SK-N-SH (cell line): Measurements from ENCODE around the gene ITIH1.

ENCODE experiments used
- CTCF ChIP-seq: fragments of 200-600 bp; sonication (generic); IDR thresholded peaks from 2 replicates; pipeline ENCODE4 v1.6.1; 2017; ENCODE audit warnings: antibody characterized with exemption, mild to moderate bottlenecking, moderate library complexity
- EP300 ChIP-seq, 2 experiments: IDR thresholded peaks; 2 replicates each; pipeline versions ENCODE4 v1.4.0 to v1.6.1; 2012; ENCODE audit warnings: borderline replicate concordance in 1 of 2, low read depth in 1 of 2, low read length in 1 of 2
- FOXM1 ChIP-seq: IDR thresholded peaks from 2 replicates; pipeline ENCODE4 v1.4.0; 2012; ENCODE audit warnings: low read depth, mild to moderate bottlenecking
- GABPA ChIP-seq: IDR thresholded peaks from 2 replicates; pipeline ENCODE4 v1.4.0; 2012; ENCODE audit warnings: low read depth, mild to moderate bottlenecking
- MEF2A ChIP-seq: IDR thresholded peaks from 2 replicates; pipeline ENCODE4 v1.4.0; 2012; ENCODE audit warnings: low read depth, borderline replicate concordance
- PBX3 ChIP-seq: IDR thresholded peaks from 2 replicates; pipeline ENCODE4; 2012
- POLR2AphosphoS5 ChIP-seq: IDR thresholded peaks from 2 replicates; pipeline ENCODE4 v1.6.1; 2012; ENCODE audit warnings: low read depth, low read length
- RAD21 ChIP-seq: IDR thresholded peaks from 2 replicates; pipeline ENCODE4 v1.6.1; 2012; ENCODE audit warnings: mild to moderate bottlenecking, low read length
- TF ChIP-seq, protein P1 (sequence below): IDR thresholded peaks from 2 replicates; pipeline ENCODE4 v1.4.0; 2012; ENCODE audit warnings: low read depth

- TF ChIP-seq MEF2A (no peak), EP300 (IDR thresholded peaks at IDR 0.05; ENCODE audit: borderline replicate concordance in 1 of 2, low read depth in 1 of 2, low read length in 1 of 2) (no peak), PBX3 (no peak), POLR2AphosphoS5 (no peak), GABPA (no peak), RAD21 (no peak), CTCF (no peak), FOXM1 (no peak)
- TF ChIP-seq, protein P1, sequence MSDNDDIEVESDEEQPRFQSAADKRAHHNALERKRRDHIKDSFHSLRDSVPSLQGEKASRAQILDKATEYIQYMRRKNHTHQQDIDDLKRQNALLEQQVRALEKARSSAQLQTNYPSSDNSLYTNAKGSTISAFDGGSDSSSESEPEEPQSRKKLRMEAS = no peak
Observed at GRCh38 chr3:52838561-52839267, 61.3 kb downstream of the ITIH1 start.
